Duodenal mucosa (tissue), 2 donors: ENCODE measurements around the gene FANK1.

ENCODE experiments used
- H3K27ac ChIP-seq: one replicate; pipeline ENCODE4 v1.7.0; 2013; ENCODE audit warnings: low read depth, low read length
- H3K27me3 ChIP-seq, 2 donors: one replicate each; pipeline ENCODE4 v1.7.0; 2013; ENCODE audit warnings: low read length in 2 of 2, control low read depth in 1 of 2; ENCODE audit not compliant: insufficient read depth in 2 of 2, control insufficient read depth in 1 of 2
- H3K36me3 ChIP-seq, 2 donors: one replicate each; pipeline ENCODE4 v1.7.0; 2013; ENCODE audit warnings: low read length in 2 of 2, control low read depth in 1 of 2; ENCODE audit not compliant: insufficient read depth in 2 of 2, control insufficient read depth in 1 of 2
- H3K4me1 ChIP-seq, 2 donors: one replicate each; pipeline ENCODE4 v1.7.0; 2013; ENCODE audit warnings: low read length in 2 of 2, control low read depth in 1 of 2; ENCODE audit not compliant: insufficient read depth in 2 of 2, control insufficient read depth in 1 of 2
- H3K4me3 ChIP-seq, 2 donors: one replicate each; pipeline ENCODE4 v1.7.0; 2013; ENCODE audit warnings: low read length in 2 of 2, low read depth in 1 of 2
- H3K9ac ChIP-seq, 2 donors: one replicate each; pipeline ENCODE4 v1.7.0; 2013; ENCODE audit warnings: low read length in 2 of 2, low read depth in 1 of 2
- H3K9me3 ChIP-seq, 2 donors: one replicate each; pipeline ENCODE4 v1.7.0; 2013; ENCODE audit warnings: low read length in 2 of 2, control low read depth in 1 of 2; ENCODE audit not compliant: control insufficient read depth in 1 of 2

Gene FANK1

DNA sequence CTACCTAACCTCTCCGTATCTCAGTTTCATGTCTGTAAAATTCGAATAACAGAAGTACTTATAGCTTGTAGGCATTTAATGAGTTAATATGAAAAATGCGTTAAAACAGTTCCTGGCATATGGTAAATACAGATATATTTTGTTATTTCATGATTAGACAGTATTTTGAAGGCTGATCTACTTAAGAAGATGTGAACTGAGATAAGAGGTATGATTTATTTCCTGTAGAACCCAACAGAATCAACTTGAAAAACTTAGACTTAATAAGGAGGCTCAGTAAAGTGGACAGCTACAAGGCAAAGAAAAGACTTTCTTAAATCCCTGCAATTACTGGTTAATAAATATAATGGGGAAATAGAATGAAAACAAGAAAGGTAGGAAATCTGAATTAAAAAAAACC, 103.3 kb downstream of the FANK1 start:
- Histone ChIP-seq H3K9me3 (no peaks in the 10 kb centered on the region), H3K4me3 (no peak overlapping the region), H3K9ac (no peak overlapping the region), H3K27me3 (no peaks in the 10 kb centered on the region), H3K27ac (no peak overlapping the region), H3K36me3 (no peaks in the 10 kb centered on the region), H3K4me1 (no peaks in the 10 kb centered on the region)

DNA sequence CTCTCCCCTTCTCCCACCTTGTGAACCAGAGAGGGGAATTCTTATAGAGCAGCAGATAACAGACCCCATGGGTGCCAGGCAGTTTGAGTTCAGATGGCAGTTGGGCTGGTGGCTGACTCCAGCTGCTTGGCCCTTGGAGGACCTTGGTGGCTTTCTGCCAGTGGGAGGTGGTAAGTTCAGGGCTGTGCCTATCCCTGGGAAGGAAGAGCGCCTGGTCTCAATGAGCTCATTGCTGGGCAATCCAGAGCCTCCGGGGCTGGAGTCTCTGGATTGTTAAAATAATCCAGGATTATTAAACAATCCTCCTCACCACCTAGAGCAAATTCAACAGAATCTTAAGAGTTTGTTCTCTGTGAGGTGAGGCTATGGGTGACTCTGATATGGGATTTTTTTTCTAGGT, 105.2 kb downstream of the FANK1 start:
- Histone ChIP-seq H3K9ac (no peak overlapping the region), H3K36me3 (no peaks in the 10 kb centered on the region), H3K4me3 (no peak overlapping the region), H3K27ac (no peak overlapping the region), H3K4me1 (no peaks in the 10 kb centered on the region), H3K9me3 (no peaks in the 10 kb centered on the region), H3K27me3 (no peaks in the 10 kb centered on the region)

DNA sequence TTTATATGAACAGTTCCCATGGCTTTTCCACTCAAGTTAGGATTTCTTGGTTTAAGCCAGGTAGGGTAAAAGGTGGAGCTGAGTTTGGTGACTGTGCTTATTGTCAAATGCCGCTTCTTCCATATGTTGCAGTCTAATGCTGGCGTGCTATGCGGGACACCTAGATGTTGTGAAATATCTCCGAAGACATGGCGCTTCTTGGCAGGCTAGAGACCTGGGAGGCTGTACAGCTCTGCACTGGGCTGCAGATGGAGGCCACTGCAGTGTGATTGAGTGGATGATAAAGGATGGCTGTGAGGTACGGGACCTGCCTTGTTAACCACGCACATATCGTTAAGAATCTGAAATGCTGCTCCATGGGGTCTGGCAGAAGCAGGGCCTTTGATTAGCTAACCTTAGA, 108.4 kb downstream of the FANK1 start:
- H3K4me3 ChIP-seq: no peak overlapping the region
- no peaks in the 10 kb centered on the region for H3K27me3 ChIP-seq
- no peaks in the 10 kb centered on the region for H3K9me3 ChIP-seq
- no peak overlapping the region for H3K9ac ChIP-seq
- H3K36me3 ChIP-seq: no peaks in the 10 kb centered on the region
- no peaks in the 10 kb centered on the region for H3K4me1 ChIP-seq
- no peak overlapping the region for H3K27ac ChIP-seq

DNA sequence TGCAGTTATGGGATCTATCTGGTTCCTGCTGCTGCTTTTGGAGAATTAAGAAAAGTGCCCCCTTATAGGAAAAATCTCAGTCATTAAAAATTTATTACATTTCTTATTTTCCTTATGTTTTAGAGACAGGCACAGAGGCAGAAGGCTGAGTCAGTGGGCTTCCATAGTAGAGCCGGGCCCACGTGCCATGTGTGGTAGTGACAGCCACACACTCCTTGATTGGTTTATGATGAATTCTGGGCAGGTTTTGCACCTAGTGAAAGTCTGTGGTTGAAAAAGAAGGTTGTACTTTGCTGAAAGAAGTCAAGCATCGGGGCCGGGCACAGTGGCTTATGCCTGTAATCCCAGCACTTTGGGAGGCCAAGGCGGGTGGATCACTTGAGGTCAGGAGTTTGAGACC, 109.9 kb downstream of the FANK1 start:
- no peaks in the 10 kb centered on the region for H3K9me3 ChIP-seq

DNA sequence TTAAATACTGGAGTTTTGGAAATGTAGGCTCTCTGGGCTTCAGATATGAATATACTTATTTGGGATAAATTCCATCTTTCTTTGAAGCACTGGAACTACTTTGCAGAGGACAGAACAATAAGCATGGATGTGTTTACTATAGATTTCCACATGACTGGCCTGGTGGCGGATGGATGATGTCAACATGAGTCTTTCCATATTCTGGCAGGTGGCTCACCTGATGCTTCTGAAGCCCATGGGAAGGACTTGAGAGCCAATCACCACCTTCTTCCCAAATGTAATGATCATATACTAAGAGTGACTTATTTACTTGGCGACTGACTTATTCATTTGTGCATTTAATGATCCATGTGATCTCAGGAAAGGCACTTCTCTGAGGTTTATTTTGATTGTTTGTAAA, 110.5 kb downstream of the FANK1 start:
- H3K4me1 ChIP-seq: no peaks in the 10 kb centered on the region
- no peak overlapping the region for H3K4me3 ChIP-seq
- H3K36me3 ChIP-seq: no peaks in the 10 kb centered on the region
- no peak overlapping the region for H3K9ac ChIP-seq
- no peaks in the 10 kb centered on the region for H3K27me3 ChIP-seq
- H3K9me3 ChIP-seq: no peaks in the 10 kb centered on the region
- no peak overlapping the region for H3K27ac ChIP-seq

More for the DNA sequence above, 109.9 kb downstream of the FANK1 start:
- Histone ChIP-seq H3K36me3 (no peaks in the 10 kb centered on the region), H3K4me1 (no peaks in the 10 kb centered on the region), H3K27ac (no peak overlapping the region), H3K9ac (no peak overlapping the region), H3K4me3 (no peak overlapping the region), H3K27me3 (no peaks in the 10 kb centered on the region)

DNA sequence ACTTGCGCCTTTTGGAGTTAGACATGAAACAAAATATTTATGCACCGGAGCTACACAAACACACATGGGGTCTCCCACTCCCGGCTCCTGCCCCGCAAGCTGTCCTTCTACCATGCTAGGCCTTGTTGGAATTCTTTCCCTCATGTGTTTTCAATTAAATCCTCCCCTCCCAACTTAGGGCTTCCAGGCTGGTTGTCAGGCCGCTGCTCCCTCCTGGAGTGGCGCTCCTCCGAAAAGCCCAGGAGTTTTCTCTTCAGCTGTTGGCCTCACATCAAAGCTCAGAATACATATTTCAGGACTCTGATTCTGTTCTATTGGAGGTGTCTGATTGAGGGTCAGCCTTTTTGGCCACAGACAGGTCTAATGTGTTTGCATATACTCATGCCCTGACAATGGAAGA, 113.3 kb downstream of the FANK1 start:
- H3K4me1 ChIP-seq: no peaks in the 10 kb centered on the region
- no peak overlapping the region for H3K4me3 ChIP-seq
- H3K9me3 ChIP-seq: no peaks in the 10 kb centered on the region
- H3K27ac ChIP-seq: no peak overlapping the region
- no peaks in the 10 kb centered on the region for H3K36me3 ChIP-seq
- H3K27me3 ChIP-seq: no peaks in the 10 kb centered on the region
- H3K9ac ChIP-seq: no peak overlapping the region

DNA sequence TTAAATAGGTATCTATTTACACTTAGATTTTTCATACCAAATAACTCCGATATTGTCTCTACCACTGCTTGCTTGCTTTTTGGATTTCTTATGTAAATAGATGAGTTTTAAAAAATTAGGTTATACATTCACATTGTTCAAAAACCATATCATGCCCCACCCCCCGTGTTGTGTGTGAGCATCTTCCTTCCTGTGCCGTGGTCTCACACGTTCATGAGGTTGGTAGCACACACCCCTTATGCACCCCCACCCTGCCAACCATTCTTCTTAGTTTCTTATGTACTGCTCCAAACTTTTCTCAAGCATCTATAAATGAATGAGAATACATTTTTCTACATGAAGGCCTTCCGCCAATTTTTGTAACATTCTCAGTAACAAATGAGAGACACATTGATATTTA, 115.6 kb downstream of the FANK1 start:
- Histone ChIP-seq H3K4me3 (no peak overlapping the region), H3K4me1 (no peaks in the 10 kb centered on the region), H3K9me3 (no peaks in the 10 kb centered on the region), H3K27ac (no peak overlapping the region), H3K36me3 (no peaks in the 10 kb centered on the region), H3K27me3 (no peaks in the 10 kb centered on the region), H3K9ac (no peak overlapping the region)

DNA sequence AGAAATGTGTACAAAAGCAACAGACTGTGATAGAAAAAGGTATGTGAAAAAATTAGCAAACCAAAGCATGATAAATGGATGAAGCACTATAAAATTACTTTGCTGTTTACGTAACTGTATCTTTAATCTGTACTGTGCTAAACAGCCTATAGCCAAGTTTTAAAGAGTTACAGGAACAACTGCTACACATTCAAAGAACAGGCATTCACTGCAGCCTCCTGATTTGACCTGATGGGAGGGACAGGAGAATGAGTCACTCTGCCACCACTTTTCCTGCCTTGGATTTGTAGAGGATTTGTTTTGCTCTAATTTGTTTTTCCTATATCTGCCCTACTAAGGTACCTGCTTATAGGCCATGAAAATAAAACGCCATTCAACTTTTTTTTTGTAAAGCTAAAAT, 116.1 kb downstream of the FANK1 start:
- Histone ChIP-seq H3K9ac (no peak overlapping the region), H3K9me3 (no peaks in the 10 kb centered on the region), H3K4me1 (no peaks in the 10 kb centered on the region), H3K27ac (no peak overlapping the region), H3K36me3 (no peaks in the 10 kb centered on the region), H3K27me3 (no peaks in the 10 kb centered on the region), H3K4me3 (no peak overlapping the region)

DNA sequence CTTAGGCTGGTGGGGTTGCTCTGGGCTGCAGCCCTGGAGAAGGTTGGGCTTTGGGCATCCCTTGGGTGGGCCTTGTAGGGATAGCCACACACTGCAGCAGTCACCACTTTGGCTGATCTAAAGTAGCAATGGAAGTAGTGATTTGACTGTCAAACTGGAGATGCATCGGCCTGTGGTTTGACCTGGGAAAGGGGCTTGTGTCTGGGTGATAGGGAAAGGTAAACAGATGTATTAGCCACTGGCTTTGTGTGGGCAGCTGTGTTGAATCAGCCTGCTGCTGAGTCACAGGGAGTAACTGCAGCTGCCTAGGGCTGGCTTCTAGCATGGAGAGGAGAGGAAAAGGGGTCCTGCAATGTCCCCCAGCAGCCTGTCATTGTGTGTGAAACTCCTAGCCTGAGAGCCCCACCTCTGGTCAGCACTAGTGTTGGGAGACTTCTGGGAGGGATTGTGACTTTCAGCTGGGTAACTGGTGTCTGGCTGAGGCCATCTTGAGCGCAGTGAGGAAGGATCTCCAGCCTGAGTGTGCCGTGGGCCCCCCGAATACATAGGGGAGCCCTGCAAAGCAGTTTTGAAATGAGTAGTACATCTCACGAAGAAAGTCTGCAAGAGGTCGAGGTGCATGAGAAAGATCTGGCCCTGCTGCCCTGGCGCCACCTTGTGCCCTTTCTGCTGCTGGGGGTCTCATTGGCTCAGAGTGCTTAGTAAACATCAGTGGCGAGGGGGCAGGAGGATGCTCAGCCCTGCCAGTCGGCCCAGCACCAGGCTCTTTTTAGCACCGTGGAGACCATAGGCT, 117.3 kb downstream of the FANK1 start:
- no peaks in the 10 kb centered on the region for H3K36me3 ChIP-seq
- H3K9me3 ChIP-seq: no peaks in the 10 kb centered on the region
- no peak overlapping the region for H3K4me3 ChIP-seq
- no peak overlapping the region for H3K9ac ChIP-seq
- no peak overlapping the region for H3K27ac ChIP-seq
- H3K27me3 ChIP-seq: no peaks in the 10 kb centered on the region
- no peaks in the 10 kb centered on the region for H3K4me1 ChIP-seq

DNA sequence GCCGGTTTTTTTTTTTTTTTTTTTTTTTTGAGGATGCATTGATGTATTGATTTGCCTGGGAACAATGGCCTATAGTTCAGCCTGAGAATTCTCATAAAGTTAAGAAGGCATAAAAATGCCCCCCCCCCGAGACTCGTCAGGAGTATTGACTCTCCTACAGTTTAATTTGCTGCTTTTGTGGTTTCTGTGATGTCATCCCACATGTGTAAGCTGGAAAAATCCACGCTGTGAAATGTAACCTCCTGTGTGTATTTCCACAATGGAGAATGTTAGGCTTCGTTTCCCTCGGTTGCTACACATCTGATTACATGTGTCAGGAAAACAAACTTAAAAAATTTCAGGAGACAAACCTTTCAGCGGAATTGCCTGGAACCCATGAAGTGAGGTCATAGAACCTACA, 117.9 kb downstream of the FANK1 start:
- Histone ChIP-seq H3K4me3 (no peak overlapping the region), H3K27ac (no peak overlapping the region), H3K36me3 (no peaks in the 10 kb centered on the region), H3K27me3 (no peaks in the 10 kb centered on the region), H3K9me3 (no peaks in the 10 kb centered on the region), H3K9ac (no peak overlapping the region), H3K4me1 (no peaks in the 10 kb centered on the region)

DNA sequence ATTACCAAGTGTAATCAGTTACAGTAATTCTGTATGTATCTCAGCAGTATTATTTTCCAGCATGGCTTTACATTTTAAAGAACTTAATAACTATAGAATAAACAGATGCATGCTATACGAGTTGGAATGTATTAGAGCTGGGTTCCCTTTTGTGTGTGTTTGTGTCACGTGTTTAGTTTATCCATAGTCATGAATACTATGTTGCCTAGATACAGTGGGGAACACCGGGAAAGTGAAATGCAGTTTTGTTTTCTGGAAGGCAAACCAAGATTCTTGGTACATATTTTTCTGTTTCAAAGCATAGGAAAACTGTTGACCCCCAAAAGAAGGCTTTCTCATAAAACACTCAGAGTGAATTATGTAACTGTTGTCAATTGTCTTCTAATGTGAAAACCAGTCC, 119.0 kb downstream of the FANK1 start:
- Histone ChIP-seq H3K4me3 (no peak overlapping the region), H3K4me1 (no peaks in the 10 kb centered on the region), H3K27me3 (no peaks in the 10 kb centered on the region), H3K9ac (no peak overlapping the region), H3K27ac (no peak overlapping the region), H3K36me3 (no peaks in the 10 kb centered on the region), H3K9me3 (no peaks in the 10 kb centered on the region)
